HG03039 (cell line): Measurements from ENCODE around the gene ENTR1.

Source experiments
- ATAC-seq: cut with Tn5 transposase; IDR thresholded peaks from one replicate; pipeline ENCODE4 v1.9.1; 2021; ENCODE audit warnings: mild to moderate bottlenecking, moderate library complexity; ENCODE audit not compliant: unreplicated experiment

The ENTR1 gene

DNA sequence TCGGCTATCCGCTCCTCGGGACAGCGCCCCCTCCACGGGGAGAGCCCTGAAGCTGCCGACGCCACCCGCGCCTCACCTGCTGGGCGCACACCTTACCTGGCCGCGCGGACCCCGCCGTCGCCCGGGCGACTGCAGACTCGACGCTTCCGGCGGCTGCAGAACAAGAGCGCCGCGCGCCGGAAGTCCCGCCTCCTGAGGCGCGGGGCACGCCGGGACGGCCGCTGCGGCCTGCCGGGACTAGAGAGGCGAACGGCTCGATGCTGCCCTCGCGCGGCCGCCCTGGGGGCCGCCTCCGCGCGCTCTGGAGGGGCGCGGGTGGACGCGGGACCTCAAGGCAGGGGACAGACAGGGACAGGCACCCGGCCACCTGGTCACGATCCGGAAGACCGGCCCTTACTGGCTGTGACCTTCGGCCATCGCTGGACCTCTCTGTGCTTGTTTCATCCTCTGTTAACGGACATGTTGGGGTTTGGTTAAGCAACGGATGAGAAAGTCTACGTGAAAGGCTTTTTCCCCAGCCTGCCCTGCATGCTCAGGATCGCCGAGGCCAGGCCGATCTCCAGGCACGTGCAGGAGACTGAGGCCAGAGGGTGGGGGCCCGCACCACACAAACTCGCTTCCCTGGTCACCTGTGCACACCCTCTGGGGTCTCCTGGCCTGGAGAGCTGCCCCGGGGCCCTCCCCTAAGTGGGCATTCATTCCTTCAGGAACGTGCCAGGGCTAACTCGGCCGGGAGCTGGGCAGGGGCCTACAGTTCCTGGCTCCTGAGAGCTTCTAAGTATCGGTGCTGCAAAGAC is 10.2 kb downstream of the ENTR1 start, which contains the start of gene SNAPC4:
Gene SNAPC4 (minus strand): TSS at position 133 of the 797 bp plus-strand sequence. CDS start 1,742 bp downstream, outside the sequence.
- peak; percentile 62 for ATAC-seq

DNA sequence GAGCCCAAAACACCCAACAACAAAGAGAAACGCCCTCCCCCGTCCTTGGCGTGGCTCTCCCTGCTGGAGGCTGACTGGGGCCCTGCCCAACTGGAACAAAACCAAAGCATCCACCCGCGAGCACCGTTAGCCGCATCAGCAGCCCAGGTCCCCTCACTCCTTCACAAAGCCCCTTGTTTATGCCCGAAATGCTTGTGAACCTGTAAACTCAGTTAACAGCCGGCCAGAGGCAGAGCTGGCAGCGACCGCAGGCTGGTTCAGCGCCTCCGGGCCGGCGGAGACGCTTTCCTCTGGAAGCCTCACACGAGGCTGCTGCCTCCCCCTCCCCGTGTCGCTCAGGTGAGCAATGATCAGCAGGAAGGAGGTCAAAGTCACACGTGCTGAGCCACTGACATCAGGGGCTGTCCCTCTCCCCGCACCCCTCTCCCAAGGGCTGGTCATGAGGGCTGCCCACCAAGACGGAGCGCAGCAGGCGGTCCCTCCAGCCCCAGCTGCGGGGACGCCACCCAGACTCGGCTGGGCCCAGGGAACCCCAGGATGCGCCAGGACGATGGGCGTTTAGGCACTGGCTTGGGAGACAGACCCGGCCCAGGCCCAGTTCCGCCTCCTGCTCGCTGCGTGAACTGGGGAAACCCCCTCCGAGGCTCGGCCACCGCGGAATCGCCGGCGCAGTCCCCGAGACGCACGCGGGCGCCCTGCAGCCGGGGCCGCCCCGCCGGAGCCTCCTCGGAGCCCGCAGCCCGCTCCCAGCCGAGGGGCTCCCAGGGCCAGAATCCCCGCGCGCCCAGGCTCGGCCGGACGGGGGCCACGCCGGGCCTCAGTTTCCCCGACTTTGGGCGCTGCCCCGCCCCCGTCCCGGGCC is 11.0 kb downstream of the ENTR1 start:
- peak; percentile 12 for ATAC-seq

DNA sequence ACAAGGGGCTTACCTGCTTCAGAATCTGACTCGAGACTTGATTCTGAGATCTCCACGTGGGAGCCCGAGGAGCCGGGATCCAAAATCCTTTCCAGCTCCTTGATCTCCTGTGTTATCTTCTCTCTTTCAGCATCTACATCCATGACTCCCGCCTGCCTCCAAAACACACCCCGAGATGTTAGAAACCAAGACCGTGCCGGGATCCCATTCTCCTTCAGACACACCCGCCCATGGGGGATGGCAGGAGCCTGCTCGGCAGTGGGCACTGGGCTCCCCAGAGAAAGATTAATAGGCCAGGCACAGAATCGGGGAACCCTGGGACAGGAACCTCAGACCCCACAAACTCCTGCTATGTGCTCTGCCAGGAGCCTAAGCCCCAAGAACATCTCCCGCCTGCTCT is 12.1 kb downstream of the ENTR1 start:
- no peak for ATAC-seq

DNA sequence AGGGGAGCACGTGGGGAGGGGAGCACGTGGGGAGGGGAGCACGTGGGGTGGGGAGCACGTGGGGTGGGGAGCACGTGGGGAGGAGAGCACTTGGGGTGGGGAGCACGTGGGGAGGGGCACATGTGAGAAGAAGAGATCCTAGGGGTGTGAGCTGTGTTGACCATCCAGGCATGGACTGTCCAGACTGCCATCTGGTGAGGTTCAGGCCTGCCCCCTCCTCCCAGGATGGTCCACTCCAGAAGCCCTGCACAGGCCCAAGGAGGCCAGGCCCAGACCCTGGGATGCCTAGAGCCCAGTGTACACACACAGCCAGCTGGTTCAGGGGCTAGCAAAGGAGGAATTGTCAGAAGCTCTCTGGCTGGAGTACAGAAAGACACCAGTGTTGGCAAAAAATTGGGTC is 12.8 kb downstream of the ENTR1 start:
- no peak for ATAC-seq

DNA sequence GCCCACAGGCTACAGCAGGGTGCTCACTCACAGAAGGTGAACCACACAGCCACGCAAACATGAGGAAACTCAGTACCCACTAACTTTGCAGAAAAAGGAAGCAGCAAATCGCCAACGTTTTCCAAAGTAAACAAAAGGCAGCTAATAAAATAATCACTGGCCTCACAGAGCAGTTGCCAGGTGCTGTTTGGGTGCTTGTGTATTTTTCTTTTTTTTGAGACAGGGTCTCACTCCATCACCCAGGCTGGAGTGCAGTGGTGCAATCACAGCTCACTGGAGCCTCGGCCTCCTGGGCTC is 14.2 kb downstream of the ENTR1 start:
- ATAC-seq, result no peak

DNA sequence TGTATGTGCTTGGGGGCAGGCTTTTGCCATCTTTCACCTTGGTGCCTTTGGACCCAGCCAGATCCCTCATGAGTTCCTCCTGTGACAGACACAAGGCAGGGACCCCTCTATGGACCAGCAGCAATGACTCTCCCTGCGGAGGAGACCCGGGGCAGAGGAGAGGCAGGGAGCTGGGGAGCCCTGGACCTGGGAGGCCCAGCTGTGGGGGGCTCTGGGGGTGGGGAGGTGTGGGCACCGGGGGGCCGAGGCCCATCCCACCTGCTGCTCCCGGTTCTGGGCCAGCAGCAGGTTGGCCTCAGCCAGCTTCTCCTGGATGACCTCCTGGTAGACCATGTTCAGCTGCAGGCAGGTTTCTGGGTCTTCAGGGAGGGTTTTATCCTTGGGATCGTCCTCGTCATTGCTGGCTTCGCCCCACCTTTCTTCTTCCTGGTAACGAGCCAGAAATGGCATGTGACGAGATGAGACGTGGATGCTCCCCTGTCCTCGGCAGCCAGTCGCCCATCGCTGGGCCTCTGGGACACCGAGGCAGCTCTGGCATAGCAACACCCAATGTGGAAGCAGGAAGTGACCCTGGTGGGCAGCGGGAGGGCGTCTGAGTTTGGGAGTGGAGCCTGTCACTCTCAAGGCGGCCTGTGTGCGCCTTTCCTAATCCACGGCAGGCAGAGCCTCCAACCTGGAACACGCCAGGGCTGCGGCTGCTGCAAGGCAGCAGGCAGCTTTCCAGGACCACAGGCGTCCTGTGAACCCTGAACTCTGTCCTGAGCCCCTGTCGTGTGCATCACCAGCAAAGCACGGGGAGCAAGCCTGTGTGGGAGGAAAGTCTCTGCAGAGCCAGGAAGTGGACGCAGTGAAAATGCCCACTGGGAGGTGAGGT is 14.8 kb downstream of the ENTR1 start:
- ATAC-seq, result no peak

DNA sequence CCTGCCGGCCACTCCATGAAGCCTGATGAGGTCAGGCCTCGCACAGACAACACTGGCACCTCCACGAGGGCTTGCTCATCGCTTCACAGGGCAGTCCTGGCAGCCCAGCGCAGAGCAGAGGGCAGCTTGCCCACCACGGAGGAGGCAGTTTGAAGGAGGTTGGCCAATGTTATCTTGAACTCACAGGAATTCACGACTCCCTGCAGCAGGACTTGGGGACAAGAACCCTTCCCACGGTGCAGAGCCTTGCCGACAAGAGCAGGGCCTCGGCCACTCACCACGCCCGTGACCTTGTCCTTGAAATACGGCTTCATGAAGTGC is 15.4 kb downstream of the ENTR1 start:
- ATAC-seq, result no peak

DNA sequence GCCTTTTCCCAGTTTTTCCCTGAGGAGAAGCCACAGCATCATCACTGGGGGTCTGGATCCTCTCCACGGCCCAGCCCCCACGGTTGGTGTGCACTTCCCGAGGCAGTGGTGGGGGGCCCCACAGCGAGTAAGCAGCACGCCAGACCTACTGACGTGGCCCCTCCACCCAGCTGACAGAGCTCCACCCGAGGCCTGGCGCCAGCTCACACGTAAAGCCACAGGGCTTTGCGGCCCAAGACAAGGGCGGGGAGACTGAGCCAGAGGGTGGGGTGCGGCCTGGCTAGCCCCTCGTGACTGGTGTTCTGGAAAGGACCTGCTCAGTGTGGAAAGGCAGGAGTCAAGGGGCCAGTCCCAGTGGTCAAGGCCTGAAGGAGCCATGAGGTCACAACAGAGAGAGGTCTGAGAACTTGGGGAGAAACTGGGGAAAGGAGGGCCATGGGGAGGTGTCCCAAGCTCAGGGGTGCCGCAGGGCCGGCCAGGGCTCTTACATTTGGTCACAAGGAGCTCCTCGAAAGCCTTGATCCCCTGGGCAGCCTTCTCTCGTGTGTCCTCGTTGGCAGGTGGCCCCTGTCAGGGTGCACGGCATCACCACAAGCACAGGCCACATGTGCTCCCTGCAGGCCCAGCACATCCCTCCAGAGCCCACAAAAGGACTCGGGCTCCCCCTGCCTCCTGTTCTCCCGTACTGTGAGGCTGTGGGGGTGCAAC is 15.9 kb downstream of the ENTR1 start:
- no peak for ATAC-seq

DNA sequence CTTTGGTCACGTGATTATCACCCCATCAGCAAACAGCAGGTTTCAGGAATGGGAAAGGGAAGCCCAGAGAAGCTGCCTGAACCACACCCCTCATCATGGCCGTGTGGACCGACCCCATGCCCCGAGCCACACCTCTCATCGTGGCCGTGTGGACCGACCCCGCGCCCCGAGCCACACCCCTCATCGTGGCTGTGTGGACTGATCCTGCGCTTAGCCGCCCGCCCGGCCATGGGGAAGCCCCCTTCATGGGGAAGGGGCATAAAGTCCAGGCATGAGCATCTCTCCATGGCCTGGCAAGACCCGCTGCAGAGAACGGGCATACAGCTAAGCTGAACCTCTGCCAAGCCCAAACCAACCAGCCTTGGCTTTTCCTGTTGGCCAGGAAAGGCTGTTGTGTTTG is 16.9 kb downstream of the ENTR1 start:
- no peak for ATAC-seq

DNA sequence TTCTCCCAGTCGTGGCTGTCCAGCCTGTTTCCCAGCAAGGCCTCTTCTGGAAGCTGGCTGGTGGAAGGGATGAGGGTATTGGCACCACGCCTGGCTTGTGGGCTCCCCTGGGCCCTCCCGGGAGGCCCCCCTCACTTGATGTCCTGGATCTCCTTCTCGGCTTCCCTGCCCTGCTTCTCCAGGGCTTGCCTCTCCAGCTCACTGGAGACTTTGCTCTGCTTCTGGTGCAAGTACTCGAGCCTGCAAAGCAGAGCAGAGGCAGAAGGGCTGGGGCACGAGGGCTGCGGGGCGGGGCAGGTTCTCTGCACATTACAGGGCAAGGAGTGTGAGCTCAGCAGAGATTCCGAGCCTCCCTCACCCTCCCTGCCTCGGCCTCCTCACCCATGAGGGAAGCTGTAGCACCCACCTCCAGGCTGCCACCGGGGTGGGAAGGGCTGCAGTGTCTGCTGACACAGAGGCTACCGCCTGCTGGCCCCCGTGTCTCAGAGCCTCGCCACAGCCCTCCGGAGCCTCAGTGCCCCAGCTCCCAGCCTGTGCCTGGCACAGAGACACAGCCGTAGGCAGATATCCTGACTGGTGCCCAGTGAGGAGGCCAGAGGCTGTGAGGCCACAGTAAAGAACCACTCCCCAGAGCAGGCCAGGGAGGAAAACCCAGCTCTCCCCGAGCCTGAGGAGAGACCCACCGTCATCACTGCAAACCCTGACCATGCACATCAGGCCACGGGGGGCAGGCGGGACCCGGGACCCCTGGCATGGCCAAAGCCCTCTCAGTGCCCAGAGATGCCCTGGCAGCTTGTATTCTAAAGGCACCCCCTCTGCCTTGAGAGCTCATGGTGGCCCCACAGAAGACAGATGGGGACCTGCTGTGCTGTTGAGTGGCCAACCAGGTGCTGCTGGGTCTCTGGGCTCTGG is 17.6 kb downstream of the ENTR1 start:
- ATAC-seq, result no peak

DNA sequence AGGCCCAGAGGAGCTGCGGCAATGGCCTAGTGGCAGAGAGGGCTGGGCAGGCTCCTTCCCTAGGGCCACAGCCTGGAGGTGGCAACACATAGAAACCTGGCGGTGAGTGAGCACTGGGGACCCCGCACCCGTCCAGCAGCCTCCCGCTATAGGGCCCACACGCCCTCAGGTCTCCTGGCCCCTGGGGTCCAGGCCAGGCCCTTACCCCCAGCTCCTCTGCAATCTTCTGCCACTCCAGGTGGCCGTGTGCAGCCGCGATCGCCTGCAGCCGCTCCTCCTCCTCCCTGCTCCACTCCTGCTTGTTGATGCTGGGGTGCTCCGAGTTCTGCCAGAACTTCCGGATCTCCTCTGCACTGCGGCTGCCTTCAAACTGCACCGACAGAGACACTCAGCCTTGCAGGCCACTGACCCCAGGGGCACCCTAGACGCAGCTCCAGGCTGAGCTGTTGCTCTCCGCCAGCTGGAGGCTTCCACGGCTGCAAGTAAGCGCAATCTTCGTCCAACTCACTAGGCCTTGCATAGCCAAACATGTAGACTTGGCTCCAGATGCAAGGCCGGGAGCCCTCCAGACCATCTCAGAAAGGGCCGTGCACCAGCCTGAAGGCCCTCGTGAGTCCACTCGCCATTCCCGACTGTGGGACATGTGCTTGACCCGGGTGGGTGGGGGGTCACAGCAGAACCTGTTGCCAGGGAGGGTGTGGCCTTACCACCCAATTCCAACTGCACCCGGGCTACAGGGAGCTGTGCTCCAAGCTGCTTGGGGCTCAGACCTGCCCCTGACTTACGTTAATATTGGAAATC is 18.5 kb downstream of the ENTR1 start:
- ATAC-seq, result no peak

DNA sequence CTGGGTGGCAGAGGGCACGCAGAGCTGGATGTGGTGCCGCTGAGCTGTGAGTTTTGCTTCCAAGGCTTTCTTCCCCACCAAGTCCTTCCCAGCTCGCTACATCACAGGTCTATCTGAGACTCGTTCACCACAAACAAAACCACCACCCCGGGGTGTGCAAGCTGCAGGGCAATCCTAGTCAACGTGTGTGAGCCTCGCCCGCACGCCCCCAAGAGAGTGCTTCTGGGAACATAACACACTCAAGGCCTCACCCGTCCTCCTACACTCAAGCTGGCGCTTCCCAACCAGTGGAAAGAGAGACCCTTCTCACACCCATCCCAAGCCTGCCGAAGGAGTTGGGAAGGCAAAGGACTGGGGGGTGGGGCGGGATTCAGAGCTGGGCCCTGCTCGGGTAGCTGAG is 21.0 kb downstream of the ENTR1 start:
- ATAC-seq, result no peak

DNA sequence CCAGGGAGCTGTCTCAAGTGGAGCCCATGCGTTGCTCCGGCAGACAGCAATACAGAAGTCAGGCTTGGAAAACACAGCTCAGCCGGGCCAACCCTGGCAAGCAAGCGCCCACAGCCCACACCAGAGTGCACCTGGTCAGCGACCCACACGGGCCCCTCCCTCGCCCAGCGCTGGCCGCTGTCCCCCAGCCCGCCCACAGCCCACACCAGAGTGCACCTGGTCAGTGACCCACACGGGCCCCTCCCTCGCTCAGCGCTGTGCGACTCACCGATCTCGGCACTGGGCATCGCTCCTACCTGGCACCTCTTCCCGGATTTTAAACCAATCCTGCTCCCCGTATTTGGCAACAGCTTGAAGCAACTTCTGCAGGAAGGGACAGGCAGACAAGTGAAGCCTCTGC is 23.2 kb downstream of the ENTR1 start:
- no peak for ATAC-seq

DNA sequence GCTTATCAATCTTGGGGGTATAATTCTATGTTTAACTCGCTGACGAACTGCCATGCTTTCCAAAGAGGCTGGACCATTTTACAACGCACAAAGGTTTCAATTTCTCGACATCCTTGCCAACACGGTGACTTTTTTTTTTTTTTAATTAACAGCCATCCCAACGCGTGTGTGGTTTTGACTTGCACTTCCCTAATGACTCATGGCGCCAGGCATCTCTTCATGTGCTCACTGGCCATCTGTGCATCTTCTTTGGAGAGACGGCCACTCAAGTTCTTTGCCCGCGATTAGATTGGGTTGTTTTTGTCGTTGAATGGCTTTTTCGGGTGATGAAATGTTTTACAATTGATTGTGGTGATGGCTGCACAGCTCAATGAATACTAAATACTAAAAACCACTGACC is 24.4 kb downstream of the ENTR1 start:
- no peak for ATAC-seq

DNA sequence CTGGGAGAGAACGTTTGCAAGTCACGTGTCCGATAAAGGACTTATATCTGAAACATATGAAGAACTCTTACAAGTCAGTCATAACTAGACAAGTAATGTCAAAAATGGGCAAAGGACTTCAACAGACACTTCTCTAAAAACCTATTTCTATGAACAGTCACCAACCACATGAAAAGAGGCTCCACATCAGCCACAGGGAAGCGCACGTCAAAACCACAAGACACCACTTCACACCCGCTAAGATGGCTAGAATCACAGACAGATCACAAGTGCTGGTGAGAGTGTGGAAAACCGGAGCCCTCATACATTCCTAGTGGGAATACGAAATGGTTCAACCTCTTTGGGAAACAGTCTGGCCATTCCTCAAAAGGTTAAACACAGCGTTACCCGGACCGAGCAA is 25.4 kb downstream of the ENTR1 start:
- no peak for ATAC-seq

DNA sequence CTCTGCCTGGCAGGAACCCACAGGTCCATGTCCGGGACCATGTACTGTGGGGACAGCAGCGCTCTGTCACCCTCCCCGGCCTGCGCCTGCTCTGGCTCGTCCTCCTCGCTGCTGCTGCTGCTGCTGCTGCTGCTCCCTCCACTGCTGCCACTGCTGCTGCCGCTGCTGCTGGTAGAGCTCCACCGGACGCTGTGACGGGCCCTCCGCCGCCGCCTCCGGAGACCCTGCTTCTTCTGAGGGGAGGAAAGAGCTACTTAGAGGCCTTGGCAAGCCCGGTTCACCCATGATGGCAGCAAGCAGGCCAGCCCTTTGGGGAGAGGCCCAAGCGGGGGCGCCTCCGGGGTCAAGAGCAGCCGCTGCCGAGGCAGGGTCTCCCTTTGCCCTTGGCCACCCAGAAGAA is 27.0 kb downstream of the ENTR1 start:
- ATAC-seq, result no peak

DNA sequence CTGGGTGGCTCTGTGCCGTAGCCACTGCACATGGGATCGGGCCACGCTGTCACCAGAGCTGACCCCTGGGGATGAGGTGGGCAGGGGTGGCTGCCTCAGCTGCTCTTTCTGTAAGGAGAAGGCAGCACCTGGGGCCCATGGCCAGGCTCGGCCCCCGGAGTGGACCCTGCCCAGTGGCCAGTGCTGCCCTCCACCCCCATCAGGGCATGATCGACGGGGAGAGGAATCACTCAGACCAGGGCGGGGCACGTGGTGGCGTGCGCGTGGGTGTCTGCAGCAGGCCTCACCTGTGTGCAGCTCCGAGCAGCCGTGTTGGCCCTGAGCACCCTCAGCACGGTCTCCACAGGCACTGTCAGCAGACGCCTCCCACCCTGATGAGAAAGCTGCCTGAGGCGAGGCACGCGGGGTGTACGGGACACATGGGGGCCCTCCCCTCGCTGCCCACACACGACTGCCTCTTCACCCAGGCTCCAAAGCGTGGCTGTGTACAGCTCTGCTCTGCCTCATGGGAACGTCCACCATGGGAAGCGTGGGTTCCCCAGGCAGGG is 28.4 kb downstream of the ENTR1 start:
- ATAC-seq, result no peak

DNA sequence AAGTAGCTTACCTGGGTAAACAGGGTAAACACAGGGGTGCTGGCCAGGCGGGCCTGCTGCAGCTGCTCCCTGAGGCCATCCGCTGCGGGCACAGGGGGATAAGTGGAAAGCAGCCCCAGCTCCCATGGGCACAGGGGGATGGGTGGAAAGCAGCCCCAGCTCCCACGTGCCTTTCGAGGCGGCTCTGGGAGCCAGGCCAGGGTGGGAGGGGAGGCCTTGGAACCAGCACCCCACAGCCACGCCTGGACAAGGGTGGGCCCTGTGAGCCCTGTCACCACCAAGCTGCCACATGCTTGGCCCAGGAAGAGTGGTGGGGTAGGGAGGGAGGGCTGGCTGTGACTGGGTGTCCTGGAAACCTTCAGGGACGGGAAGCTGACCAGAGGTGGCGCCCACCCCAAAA is 29.1 kb downstream of the ENTR1 start:
- no peak for ATAC-seq

DNA sequence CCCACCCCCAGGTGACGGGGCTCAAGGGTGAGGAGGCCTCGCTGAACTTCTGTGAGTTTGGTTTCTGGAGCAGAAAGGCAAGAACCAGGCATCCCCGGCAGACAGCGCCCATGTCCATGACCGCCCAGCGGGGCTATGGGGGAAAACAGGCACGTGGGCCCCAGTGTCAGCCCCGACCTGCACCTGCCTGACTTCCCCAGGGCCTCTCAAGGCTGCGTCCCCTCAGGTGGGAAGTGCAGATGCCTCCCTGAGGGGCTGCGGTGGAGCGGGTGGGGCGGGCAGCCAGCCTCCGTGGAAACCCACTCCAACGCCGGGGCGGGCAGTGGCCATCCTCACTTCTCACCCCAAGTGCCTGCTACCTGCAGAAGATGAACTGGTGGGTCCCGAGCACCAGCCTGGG is 30.0 kb downstream of the ENTR1 start:
- no peak for ATAC-seq
